CD14-positive monocyte (primary cell): ENCODE data around the gene PAK4. TPM values are rescaled to one million over a fixed set of nuclear protein-coding genes. Genes with fewer than 3 reads are reported as not detected.

Experiments
- DNase-seq, 3 donors: peaks; one replicate each; pipeline ENCODE4 v3.0.0-alpha.2; 2011 to 2022
- H2AFZ ChIP-seq: 2 replicates; pipeline ENCODE4 v1.6.0; 2012; ENCODE audit warnings: mild to moderate bottlenecking, low read depth, low read length, inconsistent platforms; ENCODE audit not compliant: insufficient read depth, poor library complexity, severe bottlenecking
- H3K27ac ChIP-seq, 2 donors: 1 replicate in 1 of 2; 2 replicates in 1 of 2; pipeline ENCODE4 v1.5.1; 2012 to 2013; ENCODE audit warnings: low read length in 2 of 2, control low read depth in 1 of 2, inconsistent platforms in 1 of 2, low read depth in 1 of 2, mild to moderate bottlenecking in 1 of 2
- H3K27me3 ChIP-seq, 2 donors: one replicate each; pipeline versions ENCODE4 v1.6.0 to v1.6.1; 2011 to 2013; ENCODE audit warnings: low read length in 2 of 2; ENCODE audit not compliant: control insufficient read depth in 2 of 2, insufficient read depth in 2 of 2
- H3K36me3 ChIP-seq, 2 donors: replicated peaks in 1 of 2; 1 replicate in 1 of 2; 2 replicates in 1 of 2; pipeline versions ENCODE4 v1.5.1 to v1.6.1; 2012 to 2013; ENCODE audit warnings: low read length in 2 of 2, control low read depth in 1 of 2, inconsistent platforms in 1 of 2, mild to moderate bottlenecking in 1 of 2; ENCODE audit not compliant: insufficient read depth in 2 of 2, control insufficient read depth in 1 of 2
- H3K4me1 ChIP-seq, 2 donors: 1 replicate in 1 of 2; 2 replicates in 1 of 2; pipeline versions ENCODE4 v1.5.1 to v1.6.1; 2012 to 2013; ENCODE audit warnings: low read length in 2 of 2, control low read depth in 1 of 2, inconsistent platforms in 1 of 2, mild to moderate bottlenecking in 1 of 2, moderate library complexity in 1 of 2; ENCODE audit not compliant: insufficient read depth in 2 of 2, control insufficient read depth in 1 of 2
- H3K4me2 ChIP-seq: replicated peaks from 2 replicates; pipeline ENCODE3; 2012; ENCODE audit warnings: low read length, moderate library complexity, mild to moderate bottlenecking; ENCODE audit not compliant: poor library complexity, severe bottlenecking; ENCODE audit errors: extremely low read depth
- H3K4me3 ChIP-seq, 3 experiments: fragments of 200-600 bp in 1 of 3; sonication (generic) in 1 of 3; replicated peaks in 1 of 3; 1 replicate in 2 of 3; 2 replicates in 1 of 3; pipeline ENCODE4 v1.5.1; 2011 to 2013; ENCODE audit warnings: low read length in 3 of 3, mild to moderate bottlenecking in 3 of 3, control low read depth in 2 of 3, low read depth in 2 of 3, inconsistent platforms in 1 of 3, moderate library complexity in 1 of 3
- H3K79me2 ChIP-seq: 2 replicates; pipeline ENCODE4 v1.6.0; 2012; ENCODE audit warnings: mild to moderate bottlenecking, control low read depth, inconsistent platforms, low read length, moderate library complexity; ENCODE audit not compliant: insufficient read depth
- H3K9ac ChIP-seq: 2 replicates; pipeline ENCODE4 v1.6.0; 2017; ENCODE audit warnings: low read length, mild to moderate bottlenecking; ENCODE audit not compliant: insufficient read depth, poor library complexity, severe bottlenecking
- H3K9me3 ChIP-seq, 2 donors: replicated peaks in 1 of 2; 1 replicate in 1 of 2; 2 replicates in 1 of 2; pipeline versions ENCODE4 v1.5.1 to v1.6.1; 2012 to 2013; ENCODE audit warnings: low read length in 2 of 2, control low read depth in 1 of 2; ENCODE audit not compliant: control insufficient read depth in 1 of 2, insufficient read depth in 1 of 2
- H4K20me1 ChIP-seq: 2 replicates; pipeline ENCODE4 v1.6.0; 2012; ENCODE audit warnings: mild to moderate bottlenecking, low read length, control low read depth, moderate library complexity; ENCODE audit not compliant: insufficient read depth
- H3K27ac Mint-ChIP-seq, 7 donors: one replicate each; pipeline ENCODE4 v1.8.0; 2020; ENCODE audit warnings: mild to moderate bottlenecking in 7 of 7, mixed read lengths in 7 of 7, moderate library complexity in 6 of 7, inconsistent platforms in 2 of 7
- H3K27me3 Mint-ChIP-seq, 3 donors: one replicate each; pipeline ENCODE4 v1.8.0; 2021 to 2022; ENCODE audit warnings: low read depth in 3 of 3, mild to moderate bottlenecking in 3 of 3, mixed read lengths in 3 of 3, moderate library complexity in 3 of 3, inconsistent platforms in 1 of 3
- H3K36me3 Mint-ChIP-seq, 2 donors: one replicate each; pipeline ENCODE4 v1.8.0; 2020; ENCODE audit warnings: mixed read lengths in 2 of 2, inconsistent platforms in 1 of 2, mild to moderate bottlenecking in 1 of 2
- H3K4me1 Mint-ChIP-seq: one replicate; pipeline ENCODE4 v1.8.0; 2020; ENCODE audit warnings: mild to moderate bottlenecking, mixed read lengths
- H3K4me3 Mint-ChIP-seq, 2 donors: one replicate each; pipeline ENCODE4 v1.8.0; 2020; ENCODE audit warnings: mild to moderate bottlenecking in 2 of 2, mixed read lengths in 2 of 2, moderate library complexity in 1 of 2
- H3K9me3 Mint-ChIP-seq, 7 donors: one replicate each; pipeline ENCODE4 v1.8.0; 2020 to 2022; ENCODE audit warnings: mixed read lengths in 7 of 7, mild to moderate bottlenecking in 6 of 7, moderate library complexity in 6 of 7, inconsistent platforms in 2 of 7
- CTCF ChIP-seq: fragments of 200-600 bp; IDR thresholded peaks from one replicate; pipeline ENCODE4 v1.8.0; 2022; ENCODE audit warnings: antibody characterized with exemption, mild to moderate bottlenecking
- WGBS: methylation state at CpG from one replicate; pipeline ENCODE4 v1.1.5; 2013; ENCODE audit warnings: missing lambda C conversion rate; ENCODE audit not compliant: insufficient coverage; 5-methylcytosine and 5-hydroxymethylcytosine counted together
- intact Hi-C, 2 donors: fragments of 100-400 bp; cut with micrococcal nuclease; formaldehyde crosslinking; loops; one replicate each; pipeline versions ENCODE4 v1.15.0 to v1.15.1; 2023
- polyA plus RNA-seq, 3 donors: library from polyadenylated mRNA; depleted of rRNA in 1 of 3; unstranded in 2 of 3; stranded (reverse) in 1 of 3; fragments of 300-500 nt in 2 of 3; fragments of >200 nt in 1 of 3; fragmentation: Illumina TruSeq in 2 of 3; gene quantifications; 1 replicate in 2 of 3; 2 replicates in 1 of 3; pipeline ENCODE4 v1.2.3, GENCODE V29; 2012 to 2021

The PAK4 gene
- polyA plus RNA-seq, 3 donors = 1.3 to 11.3 (median 1.5) TPM

- peaks cover 38 to 57% of the 10 kb centered on the region in 2 donors for H3K36me3 ChIP-seq
- H3K4me1 Mint-ChIP-seq = no peaks in the 10 kb centered on the region
- H3K27me3 ChIP-seq = no peaks in the 10 kb centered on the region
- no peaks in the 10 kb centered on the region for H3K4me1 ChIP-seq
- no peak for TF ChIP-seq CTCF
- H3K4me3 Mint-ChIP-seq = no peak overlapping the region
- peaks cover 0 to 1% (median 0%) of the 10 kb centered on the region in 3 donors for H3K27me3 Mint-ChIP-seq
- 100% methylated on average over 6 of the region's 10 CpGs for WGBS
- H3K4me3 ChIP-seq = no peak overlapping the region
- H3K27ac Mint-ChIP-seq = no peak overlapping the region
- no peak overlapping the region for H3K27ac ChIP-seq
- intact Hi-C loops = no loop called here
- no peaks in the 10 kb centered on the region for H3K9me3 ChIP-seq
- H3K4me2 ChIP-seq = no peak overlapping the region
- H3K36me3 Mint-ChIP-seq = peaks cover 16 to 65% of the 10 kb centered on the region in 2 donors
- H3K9me3 Mint-ChIP-seq = peaks cover 0 to 2% (median 0%) of the 10 kb centered on the region in 7 donors
- no peak overlapping the region for H3K9ac ChIP-seq
- no peaks in the 10 kb centered on the region for H4K20me1 ChIP-seq
- H3K79me2 ChIP-seq = no peaks in the 10 kb centered on the region
- H2AFZ ChIP-seq = no peak overlapping the region
- no peak for DNase-seq
These were observed 51.6 kb downstream of the PAK4 start for GRCh38 chr19:39177110-39177699.

DNA sequence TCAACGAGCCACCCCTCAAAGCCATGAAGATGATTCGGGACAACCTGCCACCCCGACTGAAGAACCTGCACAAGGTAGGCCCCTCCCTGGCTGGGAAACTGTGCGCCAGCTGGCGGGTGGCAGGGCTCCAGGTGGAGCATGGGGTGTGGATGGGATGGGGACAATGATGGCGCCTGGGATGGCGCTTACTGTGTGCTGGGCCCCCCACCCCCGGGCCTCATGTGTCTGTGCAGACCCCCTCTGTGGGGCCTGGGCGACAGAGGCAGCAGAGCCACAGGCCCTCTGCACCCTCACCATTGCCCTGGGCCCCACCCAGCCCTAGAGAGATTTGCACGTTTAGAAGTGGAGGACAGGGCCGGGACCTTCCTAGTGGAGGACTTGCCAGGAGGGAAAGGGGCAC lies 52.1 kb downstream of the PAK4 start:
- Mint-ChIP-seq H3K36me3 (peaks cover 15 to 61% of the 10 kb centered on the region in 2 donors), H3K27me3 (peaks cover 0 to 3% (median 0%) of the 10 kb centered on the region in 3 donors), H3K4me1 (no peaks in the 10 kb centered on the region), H3K27ac (no peak overlapping the region), H3K4me3 (no peak overlapping the region), H3K9me3 (peaks cover 0 to 2% (median 0%) of the 10 kb centered on the region in 7 donors)
- Histone ChIP-seq H3K9ac (no peak overlapping the region), H2AFZ (no peak overlapping the region), H3K79me2 (no peaks in the 10 kb centered on the region), H3K36me3 (peaks cover 36 to 57% of the 10 kb centered on the region in 2 donors), H3K4me2 (no peak overlapping the region), H3K27me3 (no peaks in the 10 kb centered on the region), H4K20me1 (no peaks in the 10 kb centered on the region), H3K4me3 (no peak overlapping the region), H3K4me1 (no peaks in the 10 kb centered on the region), H3K9me3 (no peaks in the 10 kb centered on the region), H3K27ac (no peak overlapping the region)
- WGBS = 98% methylated on average over 6 of the region's 11 CpGs
- DNase-seq = no peak
- TF ChIP-seq CTCF = no peak
- intact Hi-C loops = no loop called here
